A673 (cell line): ENCODE results near the gene ALDH9A1. TPM values are rescaled to one million over a fixed set of nuclear protein-coding genes. Genes with fewer than 3 reads are reported as not detected.

ENCODE experiments used
- BruUV-seq: library from RNA; stranded (reverse); fragments of 400-500 nt; replicated peaks from 2 replicates; lab custom pipeline; 2021; lab: Mats Ljungman, UMichigan
- CTCF ChIA-PET: fragments of 300-600 bp; sonication (Branson Sonifier 250); formaldehyde crosslinking; loops from one replicate; lab custom pipeline; 2022; ENCODE audit warnings: antibody characterized with exemption; lab: Charles Lee
- POLR2A ChIA-PET: fragments of 300-600 bp; sonication (Branson Sonifier 250); formaldehyde crosslinking; loops from one replicate; lab custom pipeline; 2022; ENCODE audit warnings: antibody characterized with exemption; ENCODE audit not compliant: low non-redundant PET; lab: Charles Lee
- DNase-seq: peaks from one replicate; pipeline ENCODE4 v3.0.0-alpha.2; 2015; ENCODE audit warnings: low spot score
- H3K27ac ChIP-seq: fragments of 200-600 bp; sonication (generic); 2 replicates; pipeline ENCODE4 v1.5.1; 2016; ENCODE audit warnings: mixed run types, low read depth, mild to moderate bottlenecking, mixed read lengths, antibody characterized with exemption, low read length; ENCODE audit not compliant: poor library complexity, severe bottlenecking
- H3K27me3 ChIP-seq: fragments of 200-600 bp; sonication (generic); replicated peaks from 2 replicates; pipeline ENCODE4 v1.6.1; 2017; ENCODE audit warnings: mixed run types, low read depth, mild to moderate bottlenecking, mixed read lengths, antibody characterized with exemption, low read length; ENCODE audit not compliant: insufficient read depth, poor library complexity
- H3K36me3 ChIP-seq: fragments of 200-600 bp; sonication (generic); 2 replicates; pipeline ENCODE4 v1.6.1; 2016; ENCODE audit warnings: mixed run types, mild to moderate bottlenecking, mixed read lengths, antibody characterized with exemption, low read length; ENCODE audit not compliant: insufficient read depth, poor library complexity, severe bottlenecking
- H3K4me1 ChIP-seq: fragments of 200-600 bp; sonication (generic); 2 replicates; pipeline ENCODE4 v1.6.1; 2017; ENCODE audit warnings: mixed run types, mild to moderate bottlenecking, mixed read lengths, antibody characterized with exemption, low read length; ENCODE audit not compliant: insufficient read depth, poor library complexity, severe bottlenecking
- H3K4me3 ChIP-seq: fragments of 200-600 bp; sonication (generic); 2 replicates; pipeline ENCODE4 v1.5.1; 2016; ENCODE audit warnings: low read depth, mixed run types, mild to moderate bottlenecking, mixed read lengths, low read length; ENCODE audit not compliant: poor library complexity, severe bottlenecking
- H3K9me3 ChIP-seq: fragments of 200-600 bp; sonication (generic); 2 replicates; pipeline ENCODE4 v1.6.1; 2016; ENCODE audit warnings: mixed run types, low read depth, mild to moderate bottlenecking, mixed read lengths, antibody characterized with exemption, low read length; ENCODE audit not compliant: poor library complexity, severe bottlenecking
- EZH2 ChIP-seq: fragments of 200-600 bp; sonication (generic); IDR thresholded peaks from 2 replicates; pipeline ENCODE4 v1.6.1; 2017; ENCODE audit warnings: borderline replicate concordance, low read depth, mild to moderate bottlenecking, mixed read lengths, antibody characterized with exemption, low read length; ENCODE audit not compliant: poor library complexity, severe bottlenecking
- intact Hi-C: fragments of 100-400 bp; cut with micrococcal nuclease; formaldehyde crosslinking; loops from one replicate; pipeline ENCODE4 v1.10.0; 2022; ENCODE audit not compliant: unreplicated experiment
- total RNA-seq: library from RNA; stranded (reverse); gene quantifications from 2 replicates; pipeline ENCODE4 v1.2.3, GENCODE V29; 2021
- TF ChIP-seq, protein P1 (sequence below): fragments of 300-800, 200-600 bp; sonication (generic); conservative IDR thresholded peaks from 2 replicates; pipeline ENCODE4 v1.5.1; 2017; ENCODE audit warnings: low read depth, mild to moderate bottlenecking, antibody characterized with exemption, low read length, moderate library complexity, mixed read lengths

ALDH9A1 gene
- total RNA-seq, 1 experiment from 2014 or later = 83.0 TPM

DNA sequence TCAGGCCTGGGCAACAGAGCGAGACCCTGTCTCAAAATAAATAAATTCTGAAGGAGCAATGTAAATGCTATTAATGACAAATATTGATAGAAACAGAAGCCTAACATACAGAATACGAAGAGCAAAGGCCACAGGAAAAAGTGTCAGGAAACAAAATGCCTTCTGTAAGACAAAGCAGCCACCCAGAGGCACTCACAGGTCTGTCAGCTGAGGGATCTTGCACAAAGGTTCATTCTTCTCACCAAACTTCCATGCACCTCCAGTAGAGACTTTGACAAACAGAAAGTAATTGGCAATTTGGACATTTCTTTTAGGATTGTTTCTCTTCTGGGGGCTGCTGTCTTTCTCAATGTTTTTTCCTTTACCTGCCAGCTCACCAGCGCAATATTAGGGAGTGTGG lies 1.2 kb upstream of the ALDH9A1 start:
- BruUV-seq = no TSS peak
- DNase-seq = no peak
- Histone ChIP-seq H3K4me1 (peaks cover 26% of the 10 kb centered on the region), H3K27ac (no peak overlapping the region), H3K27me3 (no peaks in the 10 kb centered on the region), H3K36me3 (no peaks in the 10 kb centered on the region), H3K4me3 (no peak overlapping the region), H3K9me3 (no peaks in the 10 kb centered on the region)
- ChIA-PET CTCF (no interaction called here), POLR2A (no interaction called here)
- intact Hi-C loops = loop anchor here (5.0 kb wide), 2 partner anchors 97 to 128 kb away; partner anchors contain the start of gene UCK2
- TF ChIP-seq, protein P1, sequence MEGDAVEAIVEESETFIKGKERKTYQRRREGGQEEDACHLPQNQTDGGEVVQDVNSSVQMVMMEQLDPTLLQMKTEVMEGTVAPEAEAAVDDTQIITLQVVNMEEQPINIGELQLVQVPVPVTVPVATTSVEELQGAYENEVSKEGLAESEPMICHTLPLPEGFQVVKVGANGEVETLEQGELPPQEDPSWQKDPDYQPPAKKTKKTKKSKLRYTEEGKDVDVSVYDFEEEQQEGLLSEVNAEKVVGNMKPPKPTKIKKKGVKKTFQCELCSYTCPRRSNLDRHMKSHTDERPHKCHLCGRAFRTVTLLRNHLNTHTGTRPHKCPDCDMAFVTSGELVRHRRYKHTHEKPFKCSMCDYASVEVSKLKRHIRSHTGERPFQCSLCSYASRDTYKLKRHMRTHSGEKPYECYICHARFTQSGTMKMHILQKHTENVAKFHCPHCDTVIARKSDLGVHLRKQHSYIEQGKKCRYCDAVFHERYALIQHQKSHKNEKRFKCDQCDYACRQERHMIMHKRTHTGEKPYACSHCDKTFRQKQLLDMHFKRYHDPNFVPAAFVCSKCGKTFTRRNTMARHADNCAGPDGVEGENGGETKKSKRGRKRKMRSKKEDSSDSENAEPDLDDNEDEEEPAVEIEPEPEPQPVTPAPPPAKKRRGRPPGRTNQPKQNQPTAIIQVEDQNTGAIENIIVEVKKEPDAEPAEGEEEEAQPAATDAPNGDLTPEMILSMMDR = no peak
- no peak for TF ChIP-seq EZH2

DNA sequence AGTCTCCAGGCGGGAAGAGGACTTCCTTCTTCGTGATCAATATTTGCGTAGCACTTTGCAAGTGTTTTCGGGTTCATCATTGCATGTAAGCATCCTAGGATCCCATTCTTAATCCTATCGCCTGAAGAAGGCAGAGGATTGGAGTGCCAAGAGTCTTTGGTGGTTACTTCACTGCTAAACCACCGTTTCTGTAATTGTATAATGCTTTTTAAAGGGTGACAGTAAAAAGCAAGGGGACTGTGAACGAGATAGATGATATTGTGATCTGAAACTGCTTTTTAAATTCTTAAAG lies 345 bp upstream of the ALDH9A1 start:
- peaks cover 6% of the 10 kb centered on the region for H3K36me3 ChIP-seq
- peak overlapping the region; percentile 97 for H3K27ac ChIP-seq
- TF ChIP-seq, protein P1 = no peak
- no peak for TF ChIP-seq EZH2
- intact Hi-C loops = loop anchor here (5.0 kb wide), 2 partner anchors 96 to 129 kb away; partner anchors contain the start of gene UCK2
- H3K4me3 ChIP-seq = peak overlapping the region; percentile 81
- no peaks in the 10 kb centered on the region for H3K27me3 ChIP-seq
- TSS peak; percentile 85 for BruUV-seq
- peaks cover 26% of the 10 kb centered on the region for H3K4me1 ChIP-seq
- no peak for DNase-seq
- ChIA-PET POLR2A (no interaction called here), CTCF (interaction anchor here (0.7 to 0.8 kb wide), 2 partner anchors 10 to 106 kb away, joined by 3 to 6 read pairs; no protein-coding TSS in a partner anchor)
- H3K9me3 ChIP-seq = no peaks in the 10 kb centered on the region

DNA sequence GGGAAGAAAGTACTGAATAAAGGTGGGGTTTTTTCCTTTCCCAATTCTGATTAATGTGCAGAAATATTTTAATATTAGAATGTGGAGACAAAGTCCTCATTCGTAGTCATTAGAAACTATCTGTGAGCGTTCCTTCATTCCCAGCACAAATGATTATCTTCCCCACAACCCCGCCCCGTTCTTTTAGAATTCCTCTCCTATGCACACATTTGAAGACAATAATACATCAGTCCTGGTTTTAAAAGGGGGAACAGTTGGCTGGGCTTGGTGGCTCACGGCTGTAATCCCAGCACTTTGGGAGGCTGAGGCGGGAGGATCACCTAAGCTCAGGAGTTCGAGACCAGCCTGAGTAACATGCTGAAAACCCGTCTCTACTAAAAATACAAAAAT lies 876 bp downstream of the ALDH9A1 start:
- ChIA-PET POLR2A (interaction anchor here (0.5 kb wide), 1 partner anchor 58 kb away, joined by 5 read pairs; no protein-coding TSS in a partner anchor), CTCF (no interaction called here)
- no TSS peak for BruUV-seq
- no peaks in the 10 kb centered on the region for H3K9me3 ChIP-seq
- intact Hi-C loops = loop anchor here (2.0 to 5.0 kb wide), 3 partner anchors 65 to 130 kb away; partner anchors contain the start of gene UCK2
- H3K27ac ChIP-seq = peak overlapping the region; percentile 97
- DNase-seq = peak; percentile 43
- H3K4me1 ChIP-seq = peaks cover 26% of the 10 kb centered on the region
- H3K27me3 ChIP-seq = no peaks in the 10 kb centered on the region
- H3K36me3 ChIP-seq = peaks cover 6% of the 10 kb centered on the region
- TF ChIP-seq, protein P1 = no peak
- TF ChIP-seq EZH2 = no peak
- peak overlapping the region; percentile 81 for H3K4me3 ChIP-seq
